Superior temporal gyrus (tissue), 1 donor: ENCODE measurements around the gene ARHGEF40.

Experiments
- DNase-seq: peaks from one replicate; pipeline ENCODE4 v3.0.0-alpha.2; 2016; ENCODE audit errors: extremely low spot score

Gene ARHGEF40

GRCh38 chr14:21113369-21113768 lies 43.3 kb downstream of the ARHGEF40 start:
- DNase-seq, result no peak

- no peak for DNase-seq
Observed at GRCh38 chr14:21118933-21119332, 48.8 kb downstream of the ARHGEF40 start.

DNA sequence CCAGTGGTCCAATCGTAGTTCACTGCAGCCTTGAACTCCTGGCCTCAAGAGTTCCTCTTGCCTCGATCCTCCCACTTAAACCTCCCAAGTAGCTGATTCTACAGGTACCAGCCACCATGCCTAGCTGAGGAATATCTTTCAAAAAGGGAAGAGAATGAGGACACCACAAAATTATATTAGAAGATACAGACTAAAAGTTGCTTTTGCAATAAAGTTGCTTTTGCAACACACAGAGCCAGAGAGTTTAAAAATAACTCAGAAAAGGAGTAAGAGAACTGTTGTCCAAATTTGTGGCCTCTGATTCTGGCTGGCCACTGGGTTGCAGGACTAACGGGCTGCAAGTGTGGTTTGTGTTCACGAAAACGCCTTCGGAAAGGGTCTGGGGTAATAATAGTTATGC lies 50.6 kb downstream of the ARHGEF40 start:
- no peak for DNase-seq

- DNase-seq, result no peak
Observed at GRCh38 chr14:21121122-21121521, 51.0 kb downstream of the ARHGEF40 start.

GRCh38 chr14:21123429-21123828 lies 53.3 kb downstream of the ARHGEF40 start:
- DNase-seq, result no peak

GRCh38 chr14:21133901-21134300 lies 63.8 kb downstream of the ARHGEF40 start:
- no peak for DNase-seq

- DNase-seq, result peak; percentile 16
Observed at GRCh38 chr14:21136024-21136423, 65.9 kb downstream of the ARHGEF40 start.
